SK-N-MC (cell line): ENCODE measurements around the gene TRMT1.

Source experiments
- DNase-seq: peaks from one replicate; pipeline ENCODE4 v3.0.0-alpha.2; 2011; ENCODE audit warnings: low read depth, low spot score
- H3K27ac ChIP-seq: fragments of 200-600 bp; sonication (generic); 2 replicates; pipeline ENCODE4 v1.5.1; 2016; ENCODE audit warnings: mixed run types
- H3K36me3 ChIP-seq: fragments of 200-600 bp; sonication (generic); 2 replicates; pipeline ENCODE4 v1.6.1; 2017; ENCODE audit warnings: antibody characterized with exemption, low read length, mixed read lengths; ENCODE audit not compliant: insufficient read depth
- H3K4me3 ChIP-seq: fragments of 200-600 bp; sonication (generic); 2 replicates; pipeline ENCODE4 v1.5.1; 2016
- H3K9ac ChIP-seq: fragments of 200-600 bp; sonication (generic); 2 replicates; pipeline ENCODE4 v1.8.0; 2017; ENCODE audit warnings: mixed run types, mixed read lengths; ENCODE audit not compliant: insufficient read length
- H3K9me3 ChIP-seq: fragments of 200-600 bp; sonication (generic); 2 replicates; pipeline ENCODE4 v1.6.1; 2017; ENCODE audit warnings: low read depth, mild to moderate bottlenecking, antibody characterized with exemption, low read length, moderate library complexity, mixed read lengths
- EZH2 ChIP-seq: fragments of 200-600 bp; sonication (generic); IDR thresholded peaks from one replicate; pipeline ENCODE4 v1.6.1; 2017; ENCODE audit warnings: antibody characterized with exemption
- FOXP2 ChIP-seq: optimal IDR thresholded peaks from 2 replicates; pipeline ENCODE3; 2011; ENCODE audit warnings: mild to moderate bottlenecking, moderate library complexity; ENCODE audit not compliant: insufficient read depth; ENCODE audit errors: extremely low read length, control extremely low read depth
- POLR2AphosphoS5 ChIP-seq: IDR thresholded peaks from 2 replicates; pipeline ENCODE4 v1.6.1; 2012; ENCODE audit warnings: mild to moderate bottlenecking, low read depth, low read length, borderline replicate concordance

TRMT1 gene

DNA sequence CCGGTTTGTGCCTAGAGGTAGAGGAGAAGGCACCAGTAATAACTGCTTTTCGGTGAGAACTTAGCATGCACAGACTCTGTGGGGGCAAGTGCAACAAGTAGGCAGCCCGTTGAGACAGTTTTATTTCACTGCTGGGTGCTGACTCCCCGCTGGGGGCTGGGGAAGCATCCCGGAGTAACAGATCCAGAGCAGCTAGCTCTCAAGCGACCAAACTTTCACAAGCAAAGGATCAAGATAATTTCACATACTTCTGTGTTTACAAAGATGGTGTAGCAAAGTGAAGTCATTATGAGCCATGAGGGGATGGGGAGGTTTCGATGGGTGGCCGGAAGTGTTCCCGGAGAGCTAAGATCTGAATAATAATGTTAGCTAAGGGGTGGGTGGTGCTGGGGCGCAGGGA, 4.3 kb upstream of the TRMT1 start:
- H3K9ac ChIP-seq, result peak overlapping the region; percentile 48
- peak; percentile 47 for DNase-seq
- 0 out of 2 replicates have a peak, but pooled peaks have one; percentile 15 for TF ChIP-seq POLR2AphosphoS5
- TF ChIP-seq FOXP2, result no peak
- H3K4me3 ChIP-seq, result peak overlapping the region; percentile 92
- no peaks in the 10 kb centered on the region for H3K9me3 ChIP-seq
- H3K36me3 ChIP-seq, result peaks cover 5% of the 10 kb centered on the region; the same call in 1 of the 2 replicates
- peak overlapping the region; percentile 79 for H3K27ac ChIP-seq

DNA sequence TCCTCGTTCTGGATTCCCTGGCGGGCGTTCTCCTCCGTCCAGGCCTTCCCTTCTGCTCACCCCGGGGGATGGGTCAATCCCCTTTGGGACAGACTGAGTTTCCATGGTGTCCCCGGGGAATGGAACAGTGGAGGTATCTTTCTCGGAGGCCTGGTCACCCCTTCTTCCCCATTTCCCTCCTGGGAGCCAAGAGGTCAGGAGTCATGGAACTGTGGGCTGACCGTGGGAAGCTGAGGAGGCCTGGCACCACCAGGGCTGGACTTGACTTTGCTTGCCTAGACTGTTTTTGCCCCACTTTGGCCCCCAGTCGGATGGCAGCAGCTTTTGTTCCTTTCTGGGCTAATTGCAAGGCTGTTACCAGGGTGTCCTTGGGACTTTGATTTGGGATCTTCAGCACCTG, 3.5 kb upstream of the TRMT1 start:
- Histone ChIP-seq H3K36me3 (peaks cover 8% of the 10 kb centered on the region), H3K4me3 (peak overlapping the region; percentile 92), H3K9me3 (no peaks in the 10 kb centered on the region), H3K9ac (peak overlapping the region; percentile 97), H3K27ac (peak overlapping the region; percentile 79)
- no peak for TF ChIP-seq FOXP2
- no peak for TF ChIP-seq EZH2
- TF ChIP-seq POLR2AphosphoS5, result no peak
- no peak for DNase-seq

DNA sequence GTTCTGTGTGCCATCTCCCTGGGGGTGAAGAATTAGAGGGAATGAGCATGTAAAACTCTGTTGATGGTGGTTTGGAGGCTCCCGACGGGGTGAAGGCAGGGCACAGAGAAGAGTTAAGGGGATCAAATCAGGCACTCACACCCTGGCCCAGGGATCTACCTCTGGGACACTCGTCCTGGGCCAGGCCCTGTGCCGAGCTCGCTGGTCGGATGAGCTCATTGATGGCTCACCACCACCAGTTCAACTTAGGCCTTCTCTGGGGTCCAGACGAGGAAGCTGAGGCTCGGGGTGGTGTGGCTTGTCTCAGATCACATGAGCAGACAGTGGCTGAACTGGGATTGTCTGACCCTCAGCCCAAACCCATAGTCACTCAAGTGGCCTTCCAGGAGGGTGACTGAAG, 3.1 kb upstream of the TRMT1 start:
- Histone ChIP-seq H3K4me3 (peak overlapping the region; percentile 92), H3K9ac (peak overlapping the region; percentile 97), H3K9me3 (no peaks in the 10 kb centered on the region), H3K36me3 (peaks cover 12% of the 10 kb centered on the region), H3K27ac (peak overlapping the region; percentile 79)
- no peak for DNase-seq
- TF ChIP-seq FOXP2 (no peak), EZH2 (no peak), POLR2AphosphoS5 (no peak)

DNA sequence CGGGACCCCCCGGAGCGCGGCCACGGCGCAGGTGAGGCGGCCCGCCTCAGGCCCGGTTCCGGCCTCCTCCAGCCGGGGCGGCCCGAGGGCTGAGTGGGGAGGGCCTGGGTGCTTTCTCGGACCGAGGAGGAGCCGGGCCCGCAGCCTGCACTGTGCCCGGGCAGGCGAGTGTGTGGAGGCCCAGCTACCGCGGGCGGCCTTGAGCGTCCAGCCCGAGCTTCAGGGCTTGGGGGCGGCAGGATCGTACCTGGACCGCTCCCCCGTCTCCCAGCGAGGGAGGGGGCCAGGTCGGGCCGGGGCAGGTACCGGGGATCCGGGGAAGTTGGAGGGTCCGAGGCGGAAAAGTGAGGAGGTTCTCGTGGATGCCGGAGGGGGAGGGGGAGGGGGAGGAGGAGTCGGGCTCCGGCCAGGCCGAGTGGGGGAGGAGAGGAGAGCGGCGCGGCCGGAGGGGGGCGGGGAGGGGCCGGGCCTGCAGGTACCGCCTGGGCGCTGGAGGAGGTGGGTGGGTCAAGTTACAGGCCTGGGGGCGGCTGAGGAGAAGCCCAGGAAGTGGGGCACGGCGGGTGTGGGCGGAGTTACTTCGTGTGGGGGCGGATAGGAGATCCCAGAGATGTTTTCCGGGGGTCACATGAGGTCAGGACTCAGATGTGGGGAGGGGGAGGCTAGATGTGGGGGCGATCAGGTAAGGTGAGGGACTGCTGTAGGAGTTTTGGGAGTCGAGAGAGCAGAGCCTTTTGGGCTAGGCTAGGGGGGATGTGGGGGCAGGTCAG, 2.1 kb upstream of the TRMT1 start:
- TF ChIP-seq FOXP2 (no peak), POLR2AphosphoS5 (no peak), EZH2 (no peak)
- no peaks in the 10 kb centered on the region for H3K9me3 ChIP-seq
- H3K36me3 ChIP-seq, result peaks cover 20% of the 10 kb centered on the region
- peak overlapping the region; percentile 92 for H3K4me3 ChIP-seq
- DNase-seq, result no peak
- peak overlapping the region; percentile 97 for H3K9ac ChIP-seq
- H3K27ac ChIP-seq, result peak overlapping the region; percentile 87

DNA sequence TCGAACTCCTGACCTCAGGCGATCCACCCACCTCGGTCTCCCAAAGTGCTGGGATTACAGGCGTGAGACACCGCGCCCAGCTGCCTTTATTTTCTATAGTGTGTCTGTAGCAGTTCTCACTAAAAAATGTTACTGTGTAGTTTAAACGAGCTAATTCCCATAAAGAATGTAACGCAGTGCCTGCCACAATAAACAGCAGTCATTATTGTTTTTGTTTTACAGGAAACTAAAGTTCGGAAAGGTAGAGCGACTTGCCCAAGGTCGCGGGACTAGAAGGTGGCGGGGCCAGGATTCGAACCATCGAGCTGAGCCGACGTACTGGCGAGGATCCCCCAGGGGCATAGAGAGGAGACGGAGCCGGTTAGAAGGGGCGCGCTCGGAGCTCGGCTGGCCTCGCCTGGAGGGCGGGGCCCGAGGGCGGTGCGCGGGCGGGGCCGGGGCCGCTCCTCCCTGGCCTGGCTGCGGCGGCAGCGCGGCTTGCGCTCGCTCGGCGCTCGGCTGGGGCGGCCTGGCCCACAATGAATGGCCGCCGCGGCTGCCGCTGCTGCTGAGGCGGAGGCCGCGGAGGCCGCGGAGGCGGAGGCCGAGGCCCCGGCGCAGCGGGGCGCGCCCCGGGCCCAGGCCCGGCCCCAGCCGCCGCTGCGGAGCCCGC, 1.4 kb upstream of the TRMT1 start, which contains the start of gene NACC1:
Gene NACC1 (plus strand): TSS at position 493 of the 652 bp plus-strand sequence. CDS start 16,944 bp downstream, outside the sequence.
- no peak for DNase-seq
- peak within 1 kb of the TSS; percentile 87 for H3K27ac ChIP-seq
- H3K4me3 ChIP-seq, result peak within 1 kb of the TSS; percentile 95
- TF ChIP-seq POLR2AphosphoS5 (no peak), EZH2 (no peak), FOXP2 (no peak)
- H3K36me3 ChIP-seq, result peaks cover 26% of the 10 kb centered on the region
- no peaks in the 10 kb centered on the region for H3K9me3 ChIP-seq
- peak within 1 kb of the TSS; percentile 97 for H3K9ac ChIP-seq

DNA sequence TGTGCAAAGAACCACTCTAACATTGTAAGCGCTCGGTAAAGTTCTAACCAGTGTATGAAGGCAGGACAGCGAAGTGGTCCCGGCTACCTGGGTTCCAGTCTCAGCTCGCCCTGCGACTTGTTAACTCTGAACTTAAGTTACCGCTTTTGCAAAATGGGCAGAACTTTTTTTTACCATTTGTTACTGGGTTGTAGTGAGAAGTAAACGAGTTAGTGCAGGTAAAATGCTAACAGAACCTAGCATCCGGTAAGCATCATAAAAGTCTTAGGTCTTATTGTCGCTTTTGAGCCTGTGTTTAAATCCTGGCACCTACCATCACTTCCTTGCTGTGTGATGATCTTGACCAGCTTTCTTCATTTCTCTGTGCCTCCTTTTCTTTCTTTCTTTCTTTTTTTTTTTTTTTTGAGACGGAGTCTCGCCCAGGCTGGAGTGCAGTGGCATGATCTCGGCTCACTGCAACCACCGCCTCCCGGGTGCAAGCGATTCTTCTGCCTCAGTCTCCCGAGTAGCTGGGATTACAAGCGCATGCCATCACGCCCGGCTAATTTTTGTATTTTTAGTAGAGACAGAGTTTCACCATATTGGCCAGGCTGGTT, 734 bp upstream of the TRMT1 start:
- H3K4me3 ChIP-seq, result peak overlapping the region; percentile 95
- peak overlapping the region; percentile 52; the same call in 1 of the 2 replicates for H3K27ac ChIP-seq
- peak overlapping the region; percentile 11 for H3K9ac ChIP-seq
- peaks cover 32% of the 10 kb centered on the region for H3K36me3 ChIP-seq
- TF ChIP-seq EZH2 (no peak), FOXP2 (no peak), POLR2AphosphoS5 (no peak)
- DNase-seq, result no peak
- no peaks in the 10 kb centered on the region for H3K9me3 ChIP-seq

DNA sequence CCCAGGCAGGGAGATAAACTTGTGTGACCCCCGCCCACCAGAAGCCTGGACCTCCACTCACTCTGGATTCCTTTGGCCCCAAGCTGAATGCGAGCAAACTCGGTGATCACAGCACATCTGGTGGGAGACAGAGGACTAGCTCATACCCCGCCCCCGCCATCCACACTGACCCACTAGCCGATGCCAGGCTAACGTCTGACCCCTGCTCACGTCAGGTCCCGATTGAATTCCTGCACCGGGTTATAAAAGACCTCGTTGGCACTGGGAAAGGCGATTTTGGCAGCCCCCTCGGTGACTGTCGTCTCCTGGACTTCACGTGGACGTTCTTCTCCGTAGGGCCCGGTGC, 631 bp downstream of the TRMT1 start:
- H3K36me3 ChIP-seq, result peaks cover 30% of the 10 kb centered on the region
- H3K27ac ChIP-seq, result peak overlapping the region; percentile 79; the same call in 1 of the 2 replicates
- TF ChIP-seq FOXP2, result no peak
- no peak for TF ChIP-seq EZH2
- no peak for DNase-seq
- H3K9ac ChIP-seq, result peak overlapping the region; percentile 96
- H3K4me3 ChIP-seq, result peak overlapping the region; percentile 95
- H3K9me3 ChIP-seq, result no peaks in the 10 kb centered on the region

DNA sequence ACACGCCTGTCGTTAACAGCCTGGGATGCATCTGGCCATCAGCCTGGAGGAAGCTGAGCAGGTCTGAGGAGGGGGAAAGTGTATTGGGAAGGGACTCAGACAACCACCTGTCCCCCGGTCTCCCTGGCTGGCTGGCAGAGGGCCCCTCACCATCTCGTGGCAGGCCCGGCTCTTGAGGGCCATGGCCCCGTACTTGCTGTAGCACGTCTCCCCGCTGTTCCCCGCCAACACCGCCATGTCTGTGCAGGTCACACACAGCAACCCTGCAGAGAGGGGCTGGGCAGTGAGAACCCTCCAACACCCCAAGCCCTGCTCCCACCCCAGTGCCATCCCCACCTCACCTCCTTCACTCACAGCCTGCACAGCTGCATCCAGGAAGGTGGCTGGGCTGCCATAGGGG, 4.0 kb downstream of the TRMT1 start:
- Histone ChIP-seq H3K36me3 (peaks cover 39% of the 10 kb centered on the region), H3K4me3 (no peak overlapping the region), H3K9ac (no peak overlapping the region), H3K27ac (no peak overlapping the region), H3K9me3 (no peaks in the 10 kb centered on the region)
- DNase-seq, result no peak
- TF ChIP-seq EZH2 (no peak), POLR2AphosphoS5 (no peak), FOXP2 (no peak)
